IMR-90 (cell line): Measurements from ENCODE around the gene PTPRN2. TPM values are rescaled to one million over a fixed set of nuclear protein-coding genes. Genes with fewer than 3 reads are reported as not detected.

ENCODE experiments used
- ATAC-seq: fragments of 200-7000 bp; cut with Tn5 transposase; 2 replicates; pipeline ENCODE4 v1.9.1; 2020; ENCODE audit warnings: low read depth, mild to moderate bottlenecking, moderate library complexity
- BruUV-seq: library from RNA; stranded (reverse); fragments of 400-500 nt; replicated peaks from 2 replicates; lab custom pipeline; 2021; lab: Mats Ljungman, UMichigan
- CTCF ChIA-PET: fragments of 300-600 bp; formaldehyde crosslinking; extraction: SDS; loops from one replicate; lab custom pipeline; 2021; ENCODE audit warnings: antibody characterized with exemption; lab: Yijun Ruan, JAX
- POLR2A ChIA-PET: fragments of 300-600 bp; sonication (Branson Sonifier 250); formaldehyde crosslinking; loops from one replicate; lab custom pipeline; 2022; ENCODE audit warnings: antibody characterized with exemption; ENCODE audit not compliant: unreplicated experiment; lab: Charles Lee
- DNase-seq: peaks from one replicate; pipeline ENCODE4 v3.0.0; 2013
- H2AFZ ChIP-seq: replicated peaks from 2 replicates; pipeline ENCODE3; 2013; ENCODE audit warnings: low read length, mild to moderate bottlenecking; ENCODE audit not compliant: poor library complexity
- H2AK5ac ChIP-seq: 2 replicates; pipeline ENCODE4 v1.6.1; 2013; ENCODE audit warnings: low read depth, low read length, inconsistent platforms
- H2AK9ac ChIP-seq: replicated peaks from 2 replicates; pipeline ENCODE3; 2013; ENCODE audit warnings: mild to moderate bottlenecking, low read depth, low read length, moderate library complexity; ENCODE audit not compliant: poor library complexity
- H2BK120ac ChIP-seq: 2 replicates; pipeline ENCODE4 v1.6.1; 2013; ENCODE audit warnings: low read depth, low read length, inconsistent platforms
- H2BK15ac ChIP-seq: 3 replicates; pipeline ENCODE4 v1.6.1; 2013; ENCODE audit warnings: low read depth, low read length, inconsistent platforms
- H2BK20ac ChIP-seq: 2 replicates; pipeline ENCODE4 v1.6.1; 2013; ENCODE audit warnings: low read depth, mild to moderate bottlenecking, inconsistent platforms, low read length, moderate library complexity
- H2BK5ac ChIP-seq: 2 replicates; pipeline ENCODE4 v1.6.1; 2013; ENCODE audit warnings: mild to moderate bottlenecking, low read depth, low read length, inconsistent platforms; ENCODE audit not compliant: poor library complexity, severe bottlenecking
- H3K14ac ChIP-seq: replicated peaks from 2 replicates; pipeline ENCODE4 v1.6.1; 2013; ENCODE audit warnings: low read depth, low read length, inconsistent platforms
- H3K18ac ChIP-seq: 2 replicates; pipeline ENCODE4 v1.6.1; 2013; ENCODE audit warnings: low read depth, low read length, control low read depth
- H3K23ac ChIP-seq: 2 replicates; pipeline ENCODE4 v1.6.1; 2013; ENCODE audit warnings: low read depth, low read length, inconsistent platforms
- H3K27ac ChIP-seq: 2 replicates; pipeline ENCODE4 v1.5.1; 2013; ENCODE audit warnings: mild to moderate bottlenecking, control low read depth, low read length; ENCODE audit not compliant: insufficient read depth
- H3K27me3 ChIP-seq: 2 replicates; pipeline ENCODE4 v1.6.1; 2013; ENCODE audit warnings: low read length; ENCODE audit not compliant: control insufficient read depth, insufficient read depth
- H3K36me3 ChIP-seq: 2 replicates; pipeline ENCODE4 v1.6.1; 2013; ENCODE audit warnings: low read length, mixed read lengths; ENCODE audit not compliant: control insufficient read depth, insufficient read depth
- H3K4ac ChIP-seq: 2 replicates; pipeline ENCODE4 v1.6.1; 2013; ENCODE audit warnings: low read depth, low read length, inconsistent platforms
- H3K4me1 ChIP-seq: 2 replicates; pipeline ENCODE4 v1.6.1; 2013; ENCODE audit warnings: low read length, mixed read lengths; ENCODE audit not compliant: control insufficient read depth, insufficient read depth
- H3K4me2 ChIP-seq: 2 replicates; pipeline ENCODE4 v1.6.1; 2013; ENCODE audit warnings: low read depth, mild to moderate bottlenecking, control low read depth, low read length, moderate library complexity
- H3K4me3 ChIP-seq: 2 replicates; pipeline ENCODE4 v1.5.1; 2013; ENCODE audit warnings: low read depth, mild to moderate bottlenecking, control low read depth, low read length, moderate library complexity; ENCODE audit not compliant: insufficient read depth
- H3K56ac ChIP-seq: 2 replicates; pipeline ENCODE4 v1.6.1; 2013; ENCODE audit warnings: low read length, inconsistent platforms; ENCODE audit not compliant: insufficient read depth; ENCODE audit errors: extremely low read depth
- H3K79me1 ChIP-seq, 2 experiments: 2 replicates each; pipeline ENCODE4 v1.6.1; 2013; ENCODE audit warnings: low read length in 2 of 2, inconsistent platforms in 1 of 2, low read depth in 1 of 2
- H3K9ac ChIP-seq: 2 replicates; pipeline ENCODE4 v1.6.1; 2013; ENCODE audit warnings: low read depth, low read length, control low read depth
- H3K9me1 ChIP-seq: 2 replicates; pipeline ENCODE4 v1.6.1; 2013; ENCODE audit warnings: low read length, inconsistent platforms; ENCODE audit not compliant: insufficient read depth
- H3K9me3 ChIP-seq: 2 replicates; pipeline ENCODE4 v1.6.1; 2013; ENCODE audit warnings: low read length; ENCODE audit not compliant: control insufficient read depth, insufficient read depth
- H4K20me1 ChIP-seq: 2 replicates; pipeline ENCODE4 v1.6.1; 2013; ENCODE audit warnings: low read length, inconsistent platforms; ENCODE audit not compliant: insufficient read depth
- H4K5ac ChIP-seq: 2 replicates; pipeline ENCODE4 v1.6.1; 2013; ENCODE audit warnings: mild to moderate bottlenecking, low read depth, low read length, control low read depth
- H4K8ac ChIP-seq, 2 experiments: 2 replicates each; pipeline ENCODE4 v1.6.1; 2013; ENCODE audit warnings: low read depth in 2 of 2, low read length in 2 of 2, control low read depth in 1 of 2, inconsistent platforms in 1 of 2
- H4K91ac ChIP-seq: 2 replicates; pipeline ENCODE4 v1.6.1; 2013; ENCODE audit warnings: low read depth, low read length, inconsistent platforms; ENCODE audit not compliant: insufficient read depth
- BHLHE40 ChIP-seq: fragments of 150-350 bp; IDR thresholded peaks from 2 replicates; pipeline ENCODE4 v1.6.1; 2016; ENCODE audit warnings: mild to moderate bottlenecking, low read depth, low read length
- CEBPB ChIP-seq: IDR thresholded peaks from 2 replicates; pipeline ENCODE4 v1.6.1; 2012; ENCODE audit warnings: low read depth, low read length, improper control_type of control experiment
- FOS ChIP-seq: fragments of 150-350 bp; IDR thresholded peaks from 2 replicates; pipeline ENCODE4 v1.6.1; 2016; ENCODE audit warnings: low read depth, low read length
- MAFK ChIP-seq: IDR thresholded peaks from 2 replicates; pipeline ENCODE4 v1.6.1; 2012; ENCODE audit warnings: low read depth, low read length, improper control_type of control experiment
- MAZ ChIP-seq: IDR thresholded peaks from 2 replicates; pipeline ENCODE4 v1.6.1; 2012; ENCODE audit warnings: low read depth, mild to moderate bottlenecking, low read length, improper control_type of control experiment, moderate library complexity, borderline replicate concordance
- MXI1 ChIP-seq: IDR thresholded peaks from 2 replicates; pipeline ENCODE4 v1.6.1; 2012; ENCODE audit warnings: low read depth, mild to moderate bottlenecking, low read length, moderate library complexity, borderline replicate concordance
- NFE2L2 ChIP-seq: fragments of 150-350 bp; IDR thresholded peaks from 2 replicates; pipeline ENCODE4 v1.6.1; 2016; ENCODE audit warnings: low read depth, mild to moderate bottlenecking, low read length
- RAD21 ChIP-seq: IDR thresholded peaks from 2 replicates; pipeline ENCODE4 v1.6.1; 2012; ENCODE audit warnings: low read length, improper control_type of control experiment
- RCOR1 ChIP-seq: IDR thresholded peaks from 2 replicates; pipeline ENCODE4 v1.6.1; 2012; ENCODE audit warnings: mild to moderate bottlenecking, low read length, improper control_type of control experiment; ENCODE audit not compliant: insufficient replicate concordance
- RFX5 ChIP-seq: IDR thresholded peaks from 2 replicates; pipeline ENCODE4 v1.8.0; 2012; ENCODE audit warnings: low read depth, mild to moderate bottlenecking, low read length, moderate library complexity
- SMC3 ChIP-seq: fragments of 150-350 bp; IDR thresholded peaks from 2 replicates; pipeline ENCODE4 v1.6.1; 2016; ENCODE audit warnings: low read depth, mild to moderate bottlenecking, antibody characterized with exemption, low read length, moderate library complexity
- WGBS, 2 experiments: methylation state at CpG; one replicate each; pipeline versions ENCODE4 v1.1.5 to v1.1.7; 2013; ENCODE audit warnings: missing lambda C conversion rate in 2 of 2; ENCODE audit not compliant: insufficient read length in 1 of 2; ENCODE audit errors: extremely low coverage in 2 of 2; 5-methylcytosine and 5-hydroxymethylcytosine counted together
- dilution Hi-C: fragments of 300-500 bp; cut with HindIII; formaldehyde crosslinking; loops from one replicate; pipeline ENCODE4 v1.14.3; 2018; ENCODE audit warnings: low sequenced_read_pairs; ENCODE audit not compliant: unreplicated experiment
- in situ Hi-C: fragments of 300-500 bp; cut with MboI; formaldehyde crosslinking; loops from 3 replicates; pipeline ENCODE4 v1.14.3; 2019; ENCODE audit warnings: low sequenced_read_pairs, inconsistent platforms, mixed read lengths
- intact Hi-C: fragments of 100-400 bp; cut with micrococcal nuclease; formaldehyde crosslinking; loops from 2 replicates; pipeline ENCODE4 v1.10.0; 2022
- polyA plus RNA-seq, 3 experiments: library from polyadenylated mRNA; depleted of rRNA; stranded (reverse); fragments of >200 nt; gene quantifications; 2 replicates each; pipeline ENCODE4 v1.2.3, GENCODE V29; 2012; ENCODE audit warnings: low replicate concordance in 1 of 3
- total RNA-seq: library from RNA; depleted of rRNA; stranded (reverse); fragments of >200 nt; gene quantifications from 2 replicates; pipeline ENCODE4 v1.2.3, GENCODE V29; 2012
- TF ChIP-seq, protein P1 (sequence below): fragments of 150-350 bp; IDR thresholded peaks from 2 replicates; pipeline ENCODE4 v1.6.1; 2017; ENCODE audit warnings: mild to moderate bottlenecking, antibody characterized with exemption, low read length, low read depth
- TF ChIP-seq, protein P2 (sequence below): conservative IDR thresholded peaks from 2 replicates; pipeline ENCODE4 v1.5.1; 2012; ENCODE audit warnings: mild to moderate bottlenecking, low read depth, low read length, improper control_type of control experiment
- TF ChIP-seq, protein P3 (sequence below): fragments of 150-350 bp; IDR thresholded peaks from 2 replicates; pipeline ENCODE4 v1.6.1; 2016; ENCODE audit warnings: low read depth, mild to moderate bottlenecking, low read length, moderate library complexity, borderline replicate concordance

The PTPRN2 gene
- total and polyA plus RNA-seq, 2 of the 4 experiments (the other 2 are of a cell fraction) = 0.03 TPM; not detected in 1

DNA sequence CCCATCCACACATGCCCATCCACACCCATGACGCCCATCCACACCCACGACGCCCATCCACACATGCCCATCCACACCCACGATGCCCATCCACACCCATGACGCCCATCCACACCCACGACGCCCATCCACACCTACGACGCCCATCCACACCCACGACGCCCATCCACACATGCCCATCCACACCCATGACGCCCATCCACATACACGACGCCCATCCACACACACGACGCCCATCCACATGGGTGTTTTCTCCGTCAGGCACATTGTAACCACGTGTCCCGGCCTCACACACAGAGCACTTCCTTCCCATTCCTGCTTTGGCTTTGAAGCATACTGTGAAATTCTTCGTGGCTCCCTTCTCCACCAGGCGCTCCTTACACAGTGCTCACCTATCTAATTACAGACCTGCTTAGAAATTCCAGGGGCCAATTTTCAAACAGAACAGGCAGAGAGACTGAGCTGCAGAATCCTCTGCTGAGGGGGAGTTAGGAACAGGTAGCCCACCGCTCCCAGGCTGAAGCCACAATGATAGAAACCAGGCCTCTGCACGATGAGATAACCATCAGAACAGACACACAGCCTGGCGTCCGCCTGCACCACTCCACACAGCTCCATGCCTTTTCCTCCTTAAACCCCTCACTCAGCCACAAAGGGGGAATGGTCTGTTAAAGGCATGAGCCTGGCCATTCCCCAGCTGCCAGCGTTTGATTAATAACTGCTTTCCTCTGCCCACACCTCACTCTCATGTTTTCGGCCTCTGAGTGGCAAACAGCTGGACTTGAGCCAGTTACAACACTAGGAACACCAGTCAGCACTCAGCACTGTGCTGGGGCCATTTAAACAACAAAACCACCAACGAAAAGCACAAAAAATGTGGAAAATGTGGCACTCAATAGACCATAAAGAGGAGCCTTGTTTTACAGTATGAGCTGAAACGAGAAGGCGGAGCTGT is 501.6 kb downstream of the PTPRN2 start:
- Histone ChIP-seq H3K27ac (no peak overlapping the region), H3K9ac (no peak overlapping the region)
- DNase-seq = no peak

More for the DNA sequence above, 501.6 kb downstream of the PTPRN2 start:
- Histone ChIP-seq H4K8ac (no peak overlapping the region), H3K4ac (no peak overlapping the region), H3K18ac (no peak overlapping the region), H3K56ac (no peak overlapping the region), H3K23ac (no peak overlapping the region), H2BK120ac (no peak overlapping the region), H2BK20ac (no peak overlapping the region), H2AFZ (no peak overlapping the region), H2AK5ac (no peak overlapping the region), H3K4me2 (no peak overlapping the region), H3K27me3 (no peaks in the 10 kb centered on the region), H3K4me1 (no peaks in the 10 kb centered on the region), H3K79me1 (no peaks in the 10 kb centered on the region), H4K5ac (no peak overlapping the region), H2AK9ac (no peak overlapping the region), H3K14ac (no peak overlapping the region), H2BK5ac (no peak overlapping the region), H4K91ac (no peak overlapping the region), H4K20me1 (no peaks in the 10 kb centered on the region), H3K9me1 (no peaks in the 10 kb centered on the region), H3K36me3 (no peaks in the 10 kb centered on the region), H3K4me3 (no peak overlapping the region), H2BK15ac (no peak overlapping the region), H3K9me3 (peaks cover 46% of the 10 kb centered on the region)
- intact Hi-C loops (no loop called here), dilution Hi-C loops (no loop called here), in situ Hi-C loops (no loop called here)
- ChIA-PET POLR2A (no interaction called here), CTCF (no interaction called here)
- TF ChIP-seq RFX5 = no peak
- TF ChIP-seq MXI1 = no peak
- no peak for TF ChIP-seq BHLHE40
- no peak for TF ChIP-seq MAZ
- no peak for TF ChIP-seq MAFK
- no peak for TF ChIP-seq CEBPB
- TF ChIP-seq, protein P1, sequence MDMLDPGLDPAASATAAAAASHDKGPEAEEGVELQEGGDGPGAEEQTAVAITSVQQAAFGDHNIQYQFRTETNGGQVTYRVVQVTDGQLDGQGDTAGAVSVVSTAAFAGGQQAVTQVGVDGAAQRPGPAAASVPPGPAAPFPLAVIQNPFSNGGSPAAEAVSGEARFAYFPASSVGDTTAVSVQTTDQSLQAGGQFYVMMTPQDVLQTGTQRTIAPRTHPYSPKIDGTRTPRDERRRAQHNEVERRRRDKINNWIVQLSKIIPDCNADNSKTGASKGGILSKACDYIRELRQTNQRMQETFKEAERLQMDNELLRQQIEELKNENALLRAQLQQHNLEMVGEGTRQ = no peak
- TF ChIP-seq, protein P2, sequence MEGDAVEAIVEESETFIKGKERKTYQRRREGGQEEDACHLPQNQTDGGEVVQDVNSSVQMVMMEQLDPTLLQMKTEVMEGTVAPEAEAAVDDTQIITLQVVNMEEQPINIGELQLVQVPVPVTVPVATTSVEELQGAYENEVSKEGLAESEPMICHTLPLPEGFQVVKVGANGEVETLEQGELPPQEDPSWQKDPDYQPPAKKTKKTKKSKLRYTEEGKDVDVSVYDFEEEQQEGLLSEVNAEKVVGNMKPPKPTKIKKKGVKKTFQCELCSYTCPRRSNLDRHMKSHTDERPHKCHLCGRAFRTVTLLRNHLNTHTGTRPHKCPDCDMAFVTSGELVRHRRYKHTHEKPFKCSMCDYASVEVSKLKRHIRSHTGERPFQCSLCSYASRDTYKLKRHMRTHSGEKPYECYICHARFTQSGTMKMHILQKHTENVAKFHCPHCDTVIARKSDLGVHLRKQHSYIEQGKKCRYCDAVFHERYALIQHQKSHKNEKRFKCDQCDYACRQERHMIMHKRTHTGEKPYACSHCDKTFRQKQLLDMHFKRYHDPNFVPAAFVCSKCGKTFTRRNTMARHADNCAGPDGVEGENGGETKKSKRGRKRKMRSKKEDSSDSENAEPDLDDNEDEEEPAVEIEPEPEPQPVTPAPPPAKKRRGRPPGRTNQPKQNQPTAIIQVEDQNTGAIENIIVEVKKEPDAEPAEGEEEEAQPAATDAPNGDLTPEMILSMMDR = no peak
- no peak for TF ChIP-seq FOS
- TF ChIP-seq, protein P3, sequence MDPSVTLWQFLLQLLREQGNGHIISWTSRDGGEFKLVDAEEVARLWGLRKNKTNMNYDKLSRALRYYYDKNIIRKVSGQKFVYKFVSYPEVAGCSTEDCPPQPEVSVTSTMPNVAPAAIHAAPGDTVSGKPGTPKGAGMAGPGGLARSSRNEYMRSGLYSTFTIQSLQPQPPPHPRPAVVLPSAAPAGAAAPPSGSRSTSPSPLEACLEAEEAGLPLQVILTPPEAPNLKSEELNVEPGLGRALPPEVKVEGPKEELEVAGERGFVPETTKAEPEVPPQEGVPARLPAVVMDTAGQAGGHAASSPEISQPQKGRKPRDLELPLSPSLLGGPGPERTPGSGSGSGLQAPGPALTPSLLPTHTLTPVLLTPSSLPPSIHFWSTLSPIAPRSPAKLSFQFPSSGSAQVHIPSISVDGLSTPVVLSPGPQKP = no peak
- no peak for TF ChIP-seq SMC3
- TF ChIP-seq RCOR1 = no peak
- no peak for TF ChIP-seq NFE2L2
- TF ChIP-seq RAD21 = no peak
- BruUV-seq = no TSS peak
- WGBS, 2 experiments = 82% methylated on average over 9 of the region's 30 CpGs; no CpG with 5 or more reads in 1 of the 2 experiments
- ATAC-seq = no peak
